Natural killer cell treated with Interleukin-12 subunit alpha and Interleukin-12 subunit beta and Interleukin-15 and Interleukin-18, amount 100 ng/mL, for 72 hours (primary cell): ENCODE data around the gene ATM. TPM values are rescaled to one million over a fixed set of nuclear protein-coding genes. Genes with fewer than 3 reads are reported as not detected.

ENCODE experiments used
- ATAC-seq, 2 donors: fragments of 150-1000 bp; cut with Tn5 transposase in 1 of 2; sonication (Bioruptor Pico), chemical (Tn5 transposase) in 1 of 2; 2 replicates each; pipeline ENCODE4 v1.10.0; 2021
- DNase-seq: peaks from one replicate; pipeline ENCODE4 v3.0.0; 2022; ENCODE audit warnings: low spot score
- H3K27ac Mint-ChIP-seq, 2 donors: 1 replicate in 1 of 2; 2 replicates in 1 of 2; pipeline ENCODE4 v1.8.0; 2022; ENCODE audit warnings: mixed read lengths in 2 of 2, mild to moderate bottlenecking in 1 of 2, moderate library complexity in 1 of 2
- H3K27me3 Mint-ChIP-seq, 2 donors: 1 replicate in 1 of 2; 2 replicates in 1 of 2; pipeline ENCODE4 v1.8.0; 2022; ENCODE audit warnings: mixed read lengths in 2 of 2
- H3K36me3 Mint-ChIP-seq: one replicate; pipeline ENCODE4 v1.8.0; 2022; ENCODE audit warnings: mixed read lengths
- H3K4me1 Mint-ChIP-seq, 2 donors: 1 replicate in 1 of 2; 2 replicates in 1 of 2; pipeline ENCODE4 v1.8.0; 2022; ENCODE audit warnings: low read depth in 2 of 2, mixed read lengths in 2 of 2, mild to moderate bottlenecking in 1 of 2
- H3K4me3 Mint-ChIP-seq: one replicate; pipeline ENCODE4 v1.8.0; 2022; ENCODE audit warnings: mixed read lengths
- H3K9me3 Mint-ChIP-seq: 2 replicates; pipeline ENCODE4 v1.8.0; 2022; ENCODE audit warnings: mixed read lengths
- total RNA-seq, 2 donors: library from RNA; stranded (reverse); gene quantifications; one replicate each; pipeline ENCODE4 v1.2.3, GENCODE V29; 2022

ATM gene
- total RNA-seq, 2 donors from 2014 or later: 86.4 to 107 TPM

DNA sequence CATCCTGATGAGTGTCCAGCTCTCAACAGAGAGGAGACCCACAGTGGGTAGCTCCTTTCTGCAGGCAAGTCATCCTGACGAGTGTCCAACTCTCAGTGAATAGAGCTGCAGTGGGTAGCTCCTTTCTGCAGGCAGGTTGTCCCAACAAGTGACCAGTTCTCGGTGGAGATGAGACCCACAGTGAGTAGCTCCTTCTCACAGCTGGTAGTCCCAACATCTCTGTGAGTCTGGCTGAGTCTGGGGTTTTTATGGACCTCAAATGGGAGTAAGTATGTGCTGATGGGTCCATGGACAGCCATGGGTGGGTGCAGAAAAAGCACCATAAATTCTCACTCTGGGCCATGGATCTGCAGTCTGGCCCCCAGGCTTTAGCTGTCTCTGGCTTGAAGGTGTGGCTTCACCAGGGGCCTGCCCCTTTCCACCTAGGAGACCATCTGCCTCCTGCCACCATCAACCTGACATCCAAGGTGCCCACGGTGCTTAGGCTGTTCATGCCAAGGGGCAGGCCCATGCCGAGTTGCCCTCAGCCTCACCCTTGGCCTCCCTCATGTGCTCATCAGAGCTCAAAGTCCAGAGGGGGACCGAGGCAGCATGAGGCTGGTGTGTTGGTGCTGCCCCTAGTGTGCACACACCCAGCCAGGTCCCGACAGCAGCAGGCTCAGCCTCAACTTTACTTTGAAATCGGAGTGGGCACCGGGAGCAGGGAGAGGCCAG is 15.7 kb upstream of the ATM start:
- H3K36me3 Mint-ChIP-seq: peaks cover 43% of the 10 kb centered on the region
- no peak overlapping the region for H3K4me3 Mint-ChIP-seq
- H3K27me3 Mint-ChIP-seq: no peaks in the 10 kb centered on the region
- DNase-seq (no peak), ATAC-seq (no peak)
- peaks cover 4% of the 10 kb centered on the region for H3K9me3 Mint-ChIP-seq
- no peak overlapping the region for H3K27ac Mint-ChIP-seq
- peaks cover 22 to 25% of the 10 kb centered on the region in 2 donors for H3K4me1 Mint-ChIP-seq

DNA sequence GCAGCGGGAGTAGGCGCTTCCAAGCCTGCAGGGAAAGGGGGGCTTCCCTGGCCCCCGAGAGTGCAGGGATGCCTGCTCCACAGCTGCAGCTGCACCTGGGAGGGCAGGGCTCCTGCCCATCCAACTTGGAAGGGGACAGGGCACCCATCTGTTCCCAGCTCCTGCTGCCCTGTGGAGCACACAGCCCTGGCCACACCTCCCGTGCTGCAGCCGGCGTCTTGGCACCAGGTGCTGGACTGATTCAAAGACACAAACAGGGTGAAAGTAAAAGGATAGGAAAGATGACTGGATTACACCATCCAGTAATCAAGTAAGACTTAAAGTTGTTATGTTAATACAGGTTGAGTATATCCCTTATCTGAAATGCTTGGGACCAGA is 15.2 kb upstream of the ATM start:
- peaks cover 43% of the 10 kb centered on the region for H3K36me3 Mint-ChIP-seq
- H3K27ac Mint-ChIP-seq: no peak overlapping the region
- no peak for DNase-seq
- H3K9me3 Mint-ChIP-seq: peaks cover 4% of the 10 kb centered on the region
- H3K27me3 Mint-ChIP-seq: no peaks in the 10 kb centered on the region
- no peak overlapping the region for H3K4me3 Mint-ChIP-seq
- ATAC-seq: no peak
- H3K4me1 Mint-ChIP-seq: peaks cover 22 to 25% of the 10 kb centered on the region in 2 donors

DNA sequence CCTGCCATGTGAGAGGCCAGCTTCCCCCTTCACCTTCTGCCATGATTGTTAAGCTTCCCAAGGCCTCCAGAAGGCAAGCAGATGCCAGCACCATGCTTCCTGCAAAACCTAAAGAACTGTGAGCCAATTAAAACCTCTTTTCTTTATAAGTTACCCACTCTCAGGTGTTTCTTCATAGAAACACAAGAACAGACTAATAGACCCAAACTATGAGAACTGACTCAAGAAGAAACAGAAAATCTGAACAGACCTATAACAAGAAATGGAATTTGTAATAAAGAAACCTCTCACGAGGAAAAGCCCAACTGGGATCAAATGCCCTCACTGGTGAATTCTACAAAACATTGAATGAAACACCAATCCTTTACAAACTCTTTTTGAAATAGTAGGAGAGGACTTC is 12.4 kb upstream of the ATM start:
- peak overlapping the region in 1 of 2 donors; percentile 56 for H3K27ac Mint-ChIP-seq
- H3K36me3 Mint-ChIP-seq: peaks cover 30% of the 10 kb centered on the region
- peak overlapping the region; percentile 30 for H3K4me3 Mint-ChIP-seq
- no peak for ATAC-seq
- H3K4me1 Mint-ChIP-seq: peaks cover 21 to 28% of the 10 kb centered on the region in 2 donors
- H3K9me3 Mint-ChIP-seq: no peaks in the 10 kb centered on the region
- H3K27me3 Mint-ChIP-seq: no peaks in the 10 kb centered on the region
- DNase-seq: no peak

DNA sequence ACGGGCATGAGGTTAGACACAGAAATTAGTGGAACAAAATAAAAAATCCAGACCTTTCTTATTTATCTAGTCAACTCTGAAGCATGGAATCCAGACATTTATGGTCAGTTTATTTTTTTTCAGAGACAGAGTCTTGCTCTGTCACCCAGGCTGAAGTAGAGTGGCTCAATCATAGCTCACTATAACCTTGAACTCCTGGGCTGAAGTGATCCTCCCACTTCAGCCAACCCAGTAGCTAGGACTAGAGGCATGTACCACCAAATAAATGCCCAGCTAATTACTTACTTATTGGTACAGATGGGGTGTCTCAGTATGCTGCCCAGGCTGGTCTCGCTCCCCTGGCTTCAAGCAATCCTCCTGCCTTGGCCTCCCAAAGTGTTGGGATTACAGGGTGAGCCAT is 9.1 kb upstream of the ATM start:
- Mint-ChIP-seq H3K9me3 (no peaks in the 10 kb centered on the region), H3K27me3 (no peaks in the 10 kb centered on the region), H3K4me1 (peaks cover 36 to 55% of the 10 kb centered on the region in 2 donors), H3K4me3 (no peak overlapping the region), H3K36me3 (peaks cover 13% of the 10 kb centered on the region), H3K27ac (no peak overlapping the region)
- ATAC-seq (no peak), DNase-seq (no peak)

DNA sequence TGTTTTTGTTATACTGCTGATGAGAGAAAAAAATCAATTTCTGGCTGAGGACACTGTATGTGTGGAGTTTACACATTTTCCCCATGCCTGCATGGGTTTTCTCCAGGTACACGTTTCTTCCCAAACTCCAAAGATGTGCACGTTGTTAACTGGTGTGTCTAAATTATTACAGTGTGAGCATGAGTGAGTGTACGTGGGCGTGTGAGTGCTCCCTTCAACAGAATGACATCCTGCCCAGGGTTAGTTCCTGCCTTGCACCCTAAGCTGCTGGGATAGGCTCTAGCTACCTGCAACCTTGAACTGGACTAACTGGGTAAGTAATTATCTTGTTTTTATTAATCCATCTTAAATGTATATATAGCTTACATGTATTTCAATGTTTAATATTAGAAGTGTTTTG is 5.9 kb upstream of the ATM start:
- ATAC-seq: peak in 1 of 2 donors; percentile 64
- Mint-ChIP-seq H3K27me3 (no peaks in the 10 kb centered on the region), H3K9me3 (no peaks in the 10 kb centered on the region), H3K4me1 (peaks cover 48 to 67% of the 10 kb centered on the region in 2 donors), H3K4me3 (peak overlapping the region; percentile 26), H3K36me3 (peaks cover 15% of the 10 kb centered on the region), H3K27ac (no peak overlapping the region)
- no peak for DNase-seq

DNA sequence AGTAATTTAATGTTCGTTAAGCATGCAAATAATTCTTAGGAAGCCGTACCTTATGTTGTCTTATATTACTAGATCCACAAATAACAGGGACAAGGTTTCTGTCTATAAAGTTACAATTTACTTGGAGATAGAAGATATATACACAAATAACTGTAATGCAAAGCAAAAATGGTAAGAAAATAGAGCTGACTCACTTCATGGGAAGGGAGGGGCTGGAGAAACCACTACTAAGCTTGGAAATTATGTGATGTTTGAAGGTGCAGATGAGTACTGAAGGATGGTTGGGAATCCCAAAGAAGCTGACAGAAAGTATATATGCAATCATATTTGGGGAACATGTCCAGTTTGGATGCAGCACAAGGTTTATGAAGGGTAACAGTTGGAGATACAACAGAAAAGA is 4.4 kb upstream of the ATM start:
- H3K27ac Mint-ChIP-seq: peak overlapping the region in 1 of 2 donors; percentile 18
- H3K36me3 Mint-ChIP-seq: peaks cover 15% of the 10 kb centered on the region
- peak overlapping the region; percentile 24 for H3K4me3 Mint-ChIP-seq

DNA sequence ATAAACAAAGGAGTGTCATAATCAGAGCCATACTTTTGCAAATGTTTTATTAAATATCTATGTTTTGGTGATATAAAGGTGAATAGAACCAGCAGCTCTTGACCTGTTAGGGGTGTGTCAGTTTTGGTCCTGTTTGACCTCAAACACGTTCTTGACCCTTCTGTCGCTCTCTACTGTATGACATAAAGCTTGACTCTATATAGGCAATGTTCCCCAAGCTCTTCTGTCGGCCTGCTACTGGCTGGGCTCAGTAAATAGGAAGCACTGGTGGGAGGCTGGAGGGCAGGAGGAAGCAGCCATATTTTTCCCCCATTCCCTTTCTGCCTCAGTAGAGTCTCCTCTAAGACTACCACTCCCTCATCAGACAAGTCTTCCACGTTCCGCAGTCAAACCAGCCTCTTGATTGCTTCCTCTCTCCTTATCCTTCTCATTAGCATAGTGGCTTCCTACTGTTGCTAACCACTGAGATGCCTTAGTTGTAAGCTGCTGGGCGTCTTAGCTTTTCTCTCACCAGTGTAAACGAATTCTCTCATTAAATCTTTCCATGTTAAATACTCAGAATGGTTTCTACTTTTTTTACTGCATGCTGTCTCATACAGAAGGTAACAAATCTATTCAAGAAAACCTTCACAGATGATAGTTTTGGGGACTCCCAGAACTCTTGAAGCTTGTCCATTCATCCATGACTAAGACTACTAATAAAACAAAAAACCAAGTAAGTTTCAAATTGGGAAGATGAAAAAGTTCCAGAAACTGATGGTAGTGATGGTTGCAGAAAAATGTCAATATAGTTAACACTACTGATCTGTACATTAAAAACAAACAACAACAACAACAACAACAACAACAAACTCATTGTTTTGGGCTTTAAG is 3.7 kb upstream of the ATM start:
- no peak overlapping the region for H3K27ac Mint-ChIP-seq
- H3K27me3 Mint-ChIP-seq: no peaks in the 10 kb centered on the region
- H3K9me3 Mint-ChIP-seq: no peaks in the 10 kb centered on the region
- DNase-seq: no peak
- ATAC-seq: no peak
- peaks cover 44 to 58% of the 10 kb centered on the region in 2 donors for H3K4me1 Mint-ChIP-seq
- H3K36me3 Mint-ChIP-seq: peaks cover 12% of the 10 kb centered on the region
- no peak overlapping the region for H3K4me3 Mint-ChIP-seq

More for the DNA sequence above, 4.4 kb upstream of the ATM start:
- Mint-ChIP-seq H3K27me3 (no peaks in the 10 kb centered on the region), H3K4me1 (peaks cover 47 to 65% of the 10 kb centered on the region in 2 donors), H3K9me3 (no peaks in the 10 kb centered on the region)
- no peak for ATAC-seq
- no peak for DNase-seq

DNA sequence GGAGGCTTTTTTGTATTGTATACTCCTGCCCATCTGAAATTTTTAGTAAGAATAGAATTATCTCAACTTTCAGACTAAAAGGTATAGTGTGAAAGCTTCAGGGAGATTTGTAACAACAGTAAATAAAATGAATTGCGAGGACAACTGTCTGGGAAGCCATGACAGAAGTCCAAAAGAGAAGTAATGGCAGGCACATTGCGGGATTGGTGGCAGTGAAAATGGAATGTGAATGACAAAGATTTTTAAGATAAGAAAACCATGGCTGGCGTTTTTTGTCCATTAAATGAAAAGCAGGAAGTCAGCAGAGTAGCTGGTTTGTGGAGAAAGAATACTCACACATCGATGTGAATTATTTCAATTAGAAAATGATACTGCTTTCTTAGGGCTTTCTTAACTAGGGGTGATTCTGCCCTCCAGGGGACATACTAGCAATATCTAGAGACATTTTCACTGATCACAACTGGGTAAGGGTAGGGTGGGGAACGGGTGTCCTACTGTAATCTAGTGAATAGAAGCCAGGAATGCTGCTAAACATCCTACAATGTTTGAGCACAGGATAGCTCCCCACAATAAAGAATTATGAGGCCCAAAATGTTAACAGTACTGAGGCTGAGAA is 2.0 kb upstream of the ATM start:
- Mint-ChIP-seq H3K9me3 (no peaks in the 10 kb centered on the region), H3K4me3 (no peak overlapping the region), H3K27me3 (no peaks in the 10 kb centered on the region), H3K27ac (no peak overlapping the region), H3K36me3 (peaks cover 12% of the 10 kb centered on the region), H3K4me1 (peaks cover 45 to 46% of the 10 kb centered on the region in 2 donors)
- no peak for ATAC-seq
- no peak for DNase-seq

DNA sequence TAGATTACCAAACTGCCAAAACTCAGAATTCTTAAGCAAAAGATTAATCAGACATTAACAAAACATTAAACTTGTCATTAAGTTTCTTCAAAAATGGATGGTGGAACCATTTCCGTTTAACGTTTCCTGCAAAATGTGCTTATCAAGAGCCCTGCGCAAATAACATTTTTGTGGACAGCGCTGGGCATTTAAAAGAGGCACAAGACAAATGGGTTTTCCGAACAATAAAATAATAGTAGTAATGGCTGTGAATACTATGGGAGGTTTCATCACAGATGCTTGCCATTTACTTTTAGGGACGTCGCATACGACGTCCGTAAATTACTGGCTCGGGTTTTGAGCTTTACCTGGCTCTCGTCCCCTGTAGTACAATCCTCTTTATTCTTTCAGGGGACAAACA is 1.5 kb upstream of the ATM start:
- DNase-seq (no peak), ATAC-seq (no peak)
- Mint-ChIP-seq H3K36me3 (peaks cover 12% of the 10 kb centered on the region), H3K9me3 (no peaks in the 10 kb centered on the region), H3K27ac (no peak overlapping the region), H3K4me3 (no peak overlapping the region), H3K27me3 (no peaks in the 10 kb centered on the region), H3K4me1 (peaks cover 41 to 46% of the 10 kb centered on the region in 2 donors)

DNA sequence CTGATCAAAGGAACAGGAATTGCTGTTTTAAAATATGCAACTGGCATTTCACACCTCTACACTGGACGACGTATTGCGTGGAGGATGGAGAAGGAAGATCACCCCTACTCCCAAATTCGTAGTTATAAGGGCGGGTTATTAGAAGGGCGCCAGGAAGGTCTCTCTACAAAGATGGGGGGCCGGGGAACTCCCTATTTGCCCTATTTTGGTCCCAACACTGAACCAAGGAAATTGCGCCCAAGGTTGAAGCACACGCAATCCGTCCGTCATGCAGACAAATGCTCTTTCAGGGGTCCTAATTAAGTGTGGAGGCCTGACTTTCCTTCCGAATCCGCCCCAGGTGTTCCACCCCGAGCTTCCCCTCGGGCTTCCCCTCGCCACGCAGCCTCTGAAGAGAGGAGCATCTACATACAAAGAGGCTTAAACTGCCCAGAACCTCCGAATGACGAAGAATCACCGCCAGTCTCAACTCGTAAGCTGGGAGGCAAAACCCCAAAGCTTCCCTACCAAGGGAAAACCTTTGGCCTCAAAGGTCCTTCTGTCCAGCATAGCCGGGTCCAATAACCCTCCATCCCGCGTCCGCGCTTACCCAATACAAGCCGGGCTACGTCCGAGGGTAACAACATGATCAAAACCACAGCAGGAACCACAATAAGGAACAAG is 825 bp upstream of the ATM start:
- Mint-ChIP-seq H3K27ac (no peak overlapping the region), H3K27me3 (no peaks in the 10 kb centered on the region), H3K36me3 (peaks cover 12% of the 10 kb centered on the region), H3K4me1 (peaks cover 34 to 49% of the 10 kb centered on the region in 2 donors), H3K9me3 (no peaks in the 10 kb centered on the region), H3K4me3 (no peak overlapping the region)
- ATAC-seq (no peak), DNase-seq (no peak)

DNA sequence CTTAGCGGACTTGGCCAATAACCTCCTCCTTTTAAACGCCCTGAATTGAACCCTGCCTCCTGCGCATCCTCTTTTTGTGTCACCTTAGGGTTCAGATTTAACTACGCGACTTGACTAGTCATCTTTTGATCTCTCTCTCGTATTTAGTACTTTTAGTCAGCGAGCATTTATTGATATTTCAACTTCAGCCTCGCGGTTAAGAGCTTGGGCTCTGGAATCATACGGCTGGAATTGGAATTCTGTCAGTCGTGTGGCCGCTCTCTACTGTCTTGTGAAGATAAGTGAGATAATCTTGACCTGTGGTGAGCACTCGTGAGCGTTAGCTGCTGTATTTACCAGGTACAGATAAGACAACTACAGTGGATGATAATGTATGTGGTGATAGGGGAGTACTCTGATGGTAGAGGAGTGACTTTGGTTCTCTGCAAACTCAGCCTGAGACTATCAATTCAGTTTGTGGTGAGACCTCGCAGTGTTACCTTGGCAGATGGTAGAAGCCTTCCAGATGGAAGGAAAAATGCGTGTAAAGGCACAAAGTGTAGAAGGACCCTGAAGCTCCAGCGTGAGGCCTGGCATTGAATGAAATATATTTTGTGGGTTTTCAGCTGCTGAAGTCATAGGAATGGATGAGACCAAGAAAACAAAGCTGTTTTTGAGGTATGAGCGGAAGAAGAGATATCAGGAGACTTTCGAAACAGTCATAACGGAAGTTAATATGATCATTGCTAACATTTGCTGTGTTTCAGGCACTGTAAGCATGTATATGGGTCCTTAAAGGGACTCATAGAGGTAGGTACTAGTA is 682 bp downstream of the ATM start:
- H3K27me3 Mint-ChIP-seq: no peaks in the 10 kb centered on the region
- peak in 1 of 2 donors; percentile 43 for ATAC-seq
- H3K36me3 Mint-ChIP-seq: peaks cover 13% of the 10 kb centered on the region
- H3K4me3 Mint-ChIP-seq: no peak overlapping the region
- no peak overlapping the region for H3K27ac Mint-ChIP-seq
- peaks cover 31 to 47% of the 10 kb centered on the region in 2 donors for H3K4me1 Mint-ChIP-seq
- DNase-seq: no peak
- no peaks in the 10 kb centered on the region for H3K9me3 Mint-ChIP-seq

DNA sequence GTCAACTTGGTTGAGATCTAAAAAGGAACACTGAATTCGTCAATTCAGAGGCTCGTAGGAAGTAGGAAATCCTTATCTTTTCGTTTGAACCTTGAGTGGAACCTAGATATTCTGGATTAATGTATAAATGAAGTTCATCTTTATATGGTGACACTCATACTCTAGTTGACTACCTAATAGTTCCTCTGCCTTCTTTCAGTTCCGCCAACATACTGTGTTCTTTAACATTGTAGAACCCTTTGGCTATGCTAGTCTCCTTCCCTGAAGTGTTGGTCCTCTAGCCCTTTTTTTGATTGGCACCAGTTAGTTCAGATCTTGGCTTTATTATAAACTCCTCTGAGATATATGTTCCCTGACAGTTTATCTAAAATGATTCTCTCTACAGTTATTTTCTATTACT is 1.5 kb downstream of the ATM start:
- ATAC-seq (no peak), DNase-seq (no peak)
- Mint-ChIP-seq H3K9me3 (no peaks in the 10 kb centered on the region), H3K4me1 (peaks cover 29 to 47% of the 10 kb centered on the region in 2 donors), H3K4me3 (no peak overlapping the region), H3K27ac (no peak overlapping the region), H3K36me3 (peaks cover 13% of the 10 kb centered on the region), H3K27me3 (no peaks in the 10 kb centered on the region)
